Measurements from ENCODE around the gene RAPGEF4. TPM values are rescaled to one million over a fixed set of nuclear protein-coding genes. Genes with fewer than 3 reads are reported as not detected.

Gene RAPGEF4
- total RNA-seq, 1 donor, result 2.6 TPM

- TF ChIP-seq CTCF (IDR thresholded peaks at IDR 0.05; ENCODE audit: insufficient read depth, low read depth, low read length), result no peak
- H3K4me3 ChIP-seq (ENCODE audit: low read depth, low read length), result no peak overlapping the region
- DNase-seq (ENCODE audit: low read depth), result no peak
These were observed 33.2 kb upstream of the RAPGEF4 start for GRCh38 chr2:172702451-172702850.

- H3K4me3 ChIP-seq (ENCODE audit: low read depth, low read length), result no peak overlapping the region
- peak; percentile 34 for DNase-seq (ENCODE audit: low read depth)
- peak; percentile 63 for TF ChIP-seq CTCF (IDR thresholded peaks at IDR 0.05; ENCODE audit: insufficient read depth, low read depth, low read length)
These were observed 31.3 kb upstream of the RAPGEF4 start for GRCh38 chr2:172704072-172704936.

- no peak overlapping the region for H3K4me3 ChIP-seq (ENCODE audit: low read depth, low read length)
- DNase-seq (ENCODE audit: low read depth), result no peak
- no peak for TF ChIP-seq CTCF (IDR thresholded peaks at IDR 0.05; ENCODE audit: insufficient read depth, low read depth, low read length)
These were observed 30.3 kb upstream of the RAPGEF4 start for GRCh38 chr2:172705352-172705751.

- no peak for DNase-seq (ENCODE audit: low read depth)
- no peak for TF ChIP-seq CTCF (IDR thresholded peaks at IDR 0.05; ENCODE audit: insufficient read depth, low read depth, low read length)
- H3K4me3 ChIP-seq (ENCODE audit: low read depth, low read length), result no peak overlapping the region
These were observed 27.4 kb upstream of the RAPGEF4 start for GRCh38 chr2:172708247-172708646.

- no peak for TF ChIP-seq CTCF (IDR thresholded peaks at IDR 0.05; ENCODE audit: insufficient read depth, low read depth, low read length)
- no peak overlapping the region for H3K4me3 ChIP-seq (ENCODE audit: low read depth, low read length)
These were observed 25.9 kb upstream of the RAPGEF4 start for GRCh38 chr2:172709566-172710291.

GRCh38 chr2:172710584-172711047 is 25.0 kb upstream of the RAPGEF4 start:
- TF ChIP-seq CTCF (IDR thresholded peaks at IDR 0.05; ENCODE audit: insufficient read depth, low read depth, low read length), result peak; percentile 77
- peak; percentile 52 for DNase-seq (ENCODE audit: low read depth)
- H3K4me3 ChIP-seq (ENCODE audit: low read depth, low read length), result no peak overlapping the region

More at GRCh38 chr2:172709566-172710291, 25.9 kb upstream of the RAPGEF4 start:
- DNase-seq (ENCODE audit: low read depth), result no peak

All from fibroblast of villous mesenchyme (primary cell).